ENCODE measurements around the gene PHOSPHO2.

The PHOSPHO2 gene

DNA sequence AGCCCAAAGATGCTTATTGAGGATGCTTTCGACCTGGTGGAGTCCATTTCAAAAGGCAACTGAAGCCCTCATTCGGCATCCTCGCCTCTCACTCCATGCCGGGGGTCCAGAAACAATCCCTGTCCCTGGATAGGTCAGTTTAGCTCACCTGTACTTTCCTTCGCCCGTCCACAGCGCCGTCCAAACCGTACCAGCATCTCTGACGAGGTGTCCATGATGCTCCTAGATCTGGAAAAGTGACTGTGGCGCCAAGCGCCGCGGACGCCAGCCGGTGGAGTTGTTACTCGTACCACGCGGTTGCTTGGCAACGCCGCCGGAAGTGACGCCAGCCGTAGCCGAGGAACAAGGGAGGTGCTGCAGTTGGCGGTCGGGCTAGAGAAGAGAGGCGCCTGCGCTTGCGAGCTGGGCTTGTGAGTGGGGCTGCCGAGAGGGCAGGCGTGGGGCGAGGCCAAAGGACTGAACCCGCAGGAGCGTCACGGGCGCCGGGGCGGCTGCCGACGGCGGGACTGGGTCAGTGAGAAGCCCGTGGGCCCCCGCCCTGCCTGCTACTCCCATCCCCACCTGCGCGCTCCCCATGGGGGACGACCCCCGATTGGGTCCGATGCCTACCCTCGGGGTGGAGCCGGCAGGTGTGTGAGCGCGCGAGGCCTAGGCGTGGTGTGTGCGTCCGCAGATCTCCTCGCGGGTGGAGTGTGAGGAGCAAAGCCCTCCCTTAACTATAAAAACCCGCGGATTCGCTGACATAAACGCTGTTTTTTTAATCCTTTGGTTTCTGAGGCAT, at the start of gene PHOSPHO2, which contains the start of gene CFAP210:
Gene PHOSPHO2, plus strand, starts transcription at position 357 of the 781 bp plus-strand sequence. CDS start 6,503 bp downstream, outside the sequence.
Gene CFAP210, minus strand, starts transcription at position 293 of the 781 bp plus-strand sequence. Its CDS starts 78 bp downstream, at position 215.
- FAIRE-seq (peak; percentile 98), DNase-seq (ENCODE audit: insufficient read length, low spot score) (peak; percentile 93)
- peak; percentile 73; the same call in 1 of the 2 replicates for TF ChIP-seq POLR2A (IDR thresholded peaks at IDR 0.05; ENCODE audit: low read depth, low read length)

GRCh38 chr2:169647496-169647895, 46.8 kb upstream of the PHOSPHO2 start:
- no peak for FAIRE-seq
- no peak for DNase-seq (ENCODE audit: insufficient read length, low spot score)
- TF ChIP-seq POLR2A (IDR thresholded peaks at IDR 0.05; ENCODE audit: low read depth, low read length) = no peak

- no peak for TF ChIP-seq POLR2A (IDR thresholded peaks at IDR 0.05; ENCODE audit: low read depth, low read length)
- FAIRE-seq = no peak
- no peak for DNase-seq (ENCODE audit: insufficient read length, low spot score)
Observed at GRCh38 chr2:169649278-169649677, 45.0 kb upstream of the PHOSPHO2 start.

DNA sequence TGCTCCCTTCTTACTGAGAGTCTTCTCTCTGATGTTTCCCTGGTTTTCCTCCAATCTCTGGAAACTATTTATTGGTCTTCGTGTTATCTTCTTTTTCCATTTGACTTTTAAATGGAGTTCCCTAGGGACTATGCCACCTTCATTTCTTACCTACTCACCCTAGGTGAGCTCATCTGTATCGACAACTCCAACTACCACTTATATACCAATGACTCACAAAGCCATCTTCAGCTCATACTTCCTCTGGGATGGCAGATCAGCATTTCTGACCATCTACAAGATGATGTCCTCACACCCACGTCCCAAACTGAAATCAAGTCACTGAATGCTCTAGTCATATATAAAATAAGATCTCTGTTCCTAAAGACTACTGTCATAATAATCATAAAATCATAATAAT, 40.6 kb upstream of the PHOSPHO2 start:
- DNase-seq (ENCODE audit: insufficient read length, low spot score) (no peak), FAIRE-seq (no peak)
- no peak for TF ChIP-seq POLR2A (IDR thresholded peaks at IDR 0.05; ENCODE audit: low read depth, low read length)

- no peak for FAIRE-seq
Observed at GRCh38 chr2:169656164-169656563, 38.1 kb upstream of the PHOSPHO2 start.

DNA sequence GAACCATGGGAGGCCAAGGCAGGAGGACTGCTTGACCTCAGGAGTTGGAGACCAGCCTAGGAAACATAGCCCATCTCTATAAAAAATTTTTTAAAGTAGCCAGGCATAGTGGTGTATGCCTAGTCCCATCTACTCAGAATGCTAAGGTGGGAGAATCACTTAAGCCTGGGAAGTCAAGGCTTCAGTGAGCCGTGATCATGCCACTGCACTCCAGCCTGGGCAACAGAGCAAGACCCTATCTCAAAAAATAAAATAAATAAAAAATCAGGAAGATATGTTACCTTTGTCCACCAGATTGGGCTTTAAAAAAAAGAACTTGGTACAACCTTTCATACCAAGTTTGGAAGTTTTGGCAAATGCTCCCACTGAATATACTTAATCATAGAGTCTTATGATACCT, 35.4 kb upstream of the PHOSPHO2 start:
- FAIRE-seq (no peak), DNase-seq (ENCODE audit: insufficient read length, low spot score) (no peak)
- no peak for TF ChIP-seq POLR2A (IDR thresholded peaks at IDR 0.05; ENCODE audit: low read depth, low read length)

More at GRCh38 chr2:169656164-169656563, 38.1 kb upstream of the PHOSPHO2 start:
- DNase-seq (ENCODE audit: insufficient read length, low spot score) = no peak
- no peak for TF ChIP-seq POLR2A (IDR thresholded peaks at IDR 0.05; ENCODE audit: low read depth, low read length)

GRCh38 chr2:169659320-169659719, 34.9 kb upstream of the PHOSPHO2 start:
- FAIRE-seq (no peak), DNase-seq (ENCODE audit: insufficient read length, low spot score) (no peak)
- TF ChIP-seq POLR2A (IDR thresholded peaks at IDR 0.05; ENCODE audit: low read depth, low read length) = no peak

DNA sequence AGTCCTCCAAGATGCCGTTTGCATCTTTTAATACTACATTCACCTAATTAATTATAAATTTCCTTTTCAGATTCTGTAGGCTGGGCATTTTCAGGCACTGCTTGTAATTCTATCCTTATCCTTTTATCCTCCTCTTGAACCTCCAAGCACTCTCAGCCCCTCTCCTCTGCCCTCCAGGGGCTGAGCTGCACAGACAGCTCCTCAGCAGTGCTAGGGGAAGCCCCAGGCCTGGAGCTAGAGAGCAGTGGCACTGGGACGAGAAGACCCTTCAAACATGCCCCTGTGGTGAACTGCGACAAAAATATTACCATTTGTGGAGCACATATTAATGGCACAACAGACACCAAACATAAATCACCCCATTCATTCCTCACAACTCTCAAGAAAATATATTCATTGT, 33.0 kb upstream of the PHOSPHO2 start:
- no peak for TF ChIP-seq POLR2A (IDR thresholded peaks at IDR 0.05; ENCODE audit: low read depth, low read length)
- FAIRE-seq (no peak), DNase-seq (ENCODE audit: insufficient read length, low spot score) (no peak)

- no peak for FAIRE-seq
Observed at GRCh38 chr2:169662744-169663143, 31.5 kb upstream of the PHOSPHO2 start.

DNA sequence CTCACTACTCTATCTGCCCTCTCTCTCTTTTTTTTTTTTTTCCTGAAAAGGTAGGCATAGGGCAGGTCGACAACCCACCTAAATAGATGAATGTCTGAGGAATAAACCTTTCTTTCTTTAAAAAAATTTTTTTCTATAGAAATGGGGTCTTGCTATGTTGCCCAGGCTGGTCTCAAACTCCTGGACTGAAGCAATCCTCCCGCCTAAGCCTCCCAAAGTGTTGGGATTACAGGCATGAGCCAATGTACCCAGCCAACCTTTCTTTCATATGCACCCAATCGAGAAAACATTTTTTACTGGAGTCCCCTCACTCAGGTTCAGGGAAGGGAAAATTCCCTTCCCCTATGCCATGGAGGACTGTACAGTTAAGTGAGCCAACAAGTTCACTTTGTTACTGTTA, 31.0 kb upstream of the PHOSPHO2 start:
- TF ChIP-seq POLR2A (IDR thresholded peaks at IDR 0.05; ENCODE audit: low read depth, low read length) = no peak
- no peak for DNase-seq (ENCODE audit: insufficient read length, low spot score)

More at GRCh38 chr2:169662744-169663143, 31.5 kb upstream of the PHOSPHO2 start:
- DNase-seq (ENCODE audit: insufficient read length, low spot score) = no peak
- no peak for TF ChIP-seq POLR2A (IDR thresholded peaks at IDR 0.05; ENCODE audit: low read depth, low read length)

GRCh38 chr2:169664600-169664977, 29.7 kb upstream of the PHOSPHO2 start:
- FAIRE-seq (no peak), DNase-seq (ENCODE audit: insufficient read length, low spot score) (no peak)
- no peak for TF ChIP-seq POLR2A (IDR thresholded peaks at IDR 0.05; ENCODE audit: low read depth, low read length)

More for the DNA sequence above, 31.0 kb upstream of the PHOSPHO2 start:
- no peak for FAIRE-seq

GRCh38 chr2:169664978-169665930, 29.0 kb upstream of the PHOSPHO2 start:
- no peak for TF ChIP-seq POLR2A (IDR thresholded peaks at IDR 0.05; ENCODE audit: low read depth, low read length)
- no peak for FAIRE-seq

GRCh38 chr2:169667583-169667982, 26.7 kb upstream of the PHOSPHO2 start:
- FAIRE-seq (no peak), DNase-seq (ENCODE audit: insufficient read length, low spot score) (no peak)
- no peak for TF ChIP-seq POLR2A (IDR thresholded peaks at IDR 0.05; ENCODE audit: low read depth, low read length)

More at GRCh38 chr2:169664978-169665930, 29.0 kb upstream of the PHOSPHO2 start:
- DNase-seq (ENCODE audit: insufficient read length, low spot score) = no peak

DNA sequence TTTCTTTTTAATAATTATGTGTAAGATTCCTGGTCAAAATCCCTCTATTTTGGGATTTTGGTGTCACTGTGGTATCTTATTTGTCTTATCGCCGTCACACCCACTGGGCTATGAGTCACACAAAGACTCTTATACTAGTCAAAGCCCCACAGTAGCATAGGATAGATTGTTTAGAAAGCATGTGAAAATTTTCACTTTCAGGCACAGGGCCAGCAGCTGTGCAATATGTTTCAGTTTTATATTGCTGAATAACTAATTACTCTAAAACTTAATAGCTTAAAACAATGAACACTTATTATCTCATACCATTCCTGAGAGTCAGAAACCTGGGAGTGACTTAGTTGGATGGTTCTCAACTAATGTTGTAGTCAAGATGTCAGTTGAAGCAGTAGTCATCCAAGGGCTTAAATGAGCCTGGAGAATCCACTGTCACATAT, 24.0 kb upstream of the PHOSPHO2 start:
- no peak for FAIRE-seq
- no peak for TF ChIP-seq POLR2A (IDR thresholded peaks at IDR 0.05; ENCODE audit: low read depth, low read length)
- DNase-seq (ENCODE audit: insufficient read length, low spot score) = no peak

Measured in H54 (cell line).